PFSK-1 (cell line): ENCODE data around the gene GEMIN7.

ENCODE experiments used
- FOXP2 ChIP-seq: optimal IDR thresholded peaks from 2 replicates; pipeline ENCODE3; 2011; ENCODE audit warnings: borderline replicate concordance, control low read depth, inconsistent platforms; ENCODE audit not compliant: insufficient read depth; ENCODE audit errors: extremely low read length, extremely low read depth
- POLR2AphosphoS5 ChIP-seq: IDR thresholded peaks from 2 replicates; pipeline ENCODE4 v1.6.1; 2012; ENCODE audit warnings: low read depth, mild to moderate bottlenecking, control low read depth, low read length, moderate library complexity
- SIN3A ChIP-seq: IDR thresholded peaks from 2 replicates; pipeline ENCODE4 v1.6.1; 2012; ENCODE audit warnings: mild to moderate bottlenecking, low read length, moderate library complexity, borderline replicate concordance; ENCODE audit not compliant: insufficient read depth
- TAF1 ChIP-seq: IDR thresholded peaks from 2 replicates; pipeline ENCODE4 v1.6.1; 2012; ENCODE audit warnings: low read length, control low read depth, borderline replicate concordance; ENCODE audit not compliant: insufficient read depth
- TF ChIP-seq, protein P1 (sequence below), 2 experiments: IDR thresholded peaks; 2 replicates each; pipeline versions ENCODE4 v1.6.1 to v1.8.0; 2011 to 2012; ENCODE audit warnings: low read depth in 2 of 2, low read length in 2 of 2, control low read depth in 1 of 2, inconsistent platforms in 1 of 2, mild to moderate bottlenecking in 1 of 2, moderate library complexity in 1 of 2; ENCODE audit not compliant: insufficient read depth in 1 of 2

DNA sequence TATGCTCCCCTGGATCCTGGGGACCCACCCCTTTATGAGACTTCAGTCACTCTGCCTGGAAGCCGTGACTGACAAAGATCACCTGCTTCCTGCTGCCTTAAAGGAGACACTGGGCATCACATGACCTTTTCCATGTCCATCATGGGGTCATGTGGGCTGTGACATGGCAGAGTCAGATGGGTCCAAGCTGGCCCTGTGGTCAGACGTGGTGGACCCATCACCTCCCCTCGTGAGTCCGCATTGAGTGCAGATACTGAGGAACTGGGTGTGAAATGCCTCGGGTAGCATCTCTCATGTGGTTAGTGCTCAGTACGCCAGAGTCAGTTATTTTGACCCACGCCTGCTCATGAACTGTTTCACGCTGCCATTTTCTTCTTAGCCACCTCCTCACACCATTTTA, 54.6 kb downstream of the GEMIN7 start:
- TF ChIP-seq POLR2AphosphoS5 (no peak), SIN3A (no peak), TAF1 (no peak), FOXP2 (no peak)
- TF ChIP-seq, protein P1, sequence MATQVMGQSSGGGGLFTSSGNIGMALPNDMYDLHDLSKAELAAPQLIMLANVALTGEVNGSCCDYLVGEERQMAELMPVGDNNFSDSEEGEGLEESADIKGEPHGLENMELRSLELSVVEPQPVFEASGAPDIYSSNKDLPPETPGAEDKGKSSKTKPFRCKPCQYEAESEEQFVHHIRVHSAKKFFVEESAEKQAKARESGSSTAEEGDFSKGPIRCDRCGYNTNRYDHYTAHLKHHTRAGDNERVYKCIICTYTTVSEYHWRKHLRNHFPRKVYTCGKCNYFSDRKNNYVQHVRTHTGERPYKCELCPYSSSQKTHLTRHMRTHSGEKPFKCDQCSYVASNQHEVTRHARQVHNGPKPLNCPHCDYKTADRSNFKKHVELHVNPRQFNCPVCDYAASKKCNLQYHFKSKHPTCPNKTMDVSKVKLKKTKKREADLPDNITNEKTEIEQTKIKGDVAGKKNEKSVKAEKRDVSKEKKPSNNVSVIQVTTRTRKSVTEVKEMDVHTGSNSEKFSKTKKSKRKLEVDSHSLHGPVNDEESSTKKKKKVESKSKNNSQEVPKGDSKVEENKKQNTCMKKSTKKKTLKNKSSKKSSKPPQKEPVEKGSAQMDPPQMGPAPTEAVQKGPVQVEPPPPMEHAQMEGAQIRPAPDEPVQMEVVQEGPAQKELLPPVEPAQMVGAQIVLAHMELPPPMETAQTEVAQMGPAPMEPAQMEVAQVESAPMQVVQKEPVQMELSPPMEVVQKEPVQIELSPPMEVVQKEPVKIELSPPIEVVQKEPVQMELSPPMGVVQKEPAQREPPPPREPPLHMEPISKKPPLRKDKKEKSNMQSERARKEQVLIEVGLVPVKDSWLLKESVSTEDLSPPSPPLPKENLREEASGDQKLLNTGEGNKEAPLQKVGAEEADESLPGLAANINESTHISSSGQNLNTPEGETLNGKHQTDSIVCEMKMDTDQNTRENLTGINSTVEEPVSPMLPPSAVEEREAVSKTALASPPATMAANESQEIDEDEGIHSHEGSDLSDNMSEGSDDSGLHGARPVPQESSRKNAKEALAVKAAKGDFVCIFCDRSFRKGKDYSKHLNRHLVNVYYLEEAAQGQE (IDR thresholded peaks at IDR 0.05; ENCODE audit: insufficient read depth in 1 of 2, low read depth in 2 of 2, low read length in 2 of 2), result no peak
